HG03066 (cell line): ENCODE data around the gene TRERF1.

Source experiments
- ATAC-seq: cut with Tn5 transposase; IDR thresholded peaks from one replicate; pipeline ENCODE4 v1.9.1; 2021; ENCODE audit warnings: low read depth; ENCODE audit not compliant: unreplicated experiment

TRERF1 gene

GRCh38 chr6:42260396-42260888 lies 191.3 kb downstream of the TRERF1 start:
- no peak for ATAC-seq

DNA sequence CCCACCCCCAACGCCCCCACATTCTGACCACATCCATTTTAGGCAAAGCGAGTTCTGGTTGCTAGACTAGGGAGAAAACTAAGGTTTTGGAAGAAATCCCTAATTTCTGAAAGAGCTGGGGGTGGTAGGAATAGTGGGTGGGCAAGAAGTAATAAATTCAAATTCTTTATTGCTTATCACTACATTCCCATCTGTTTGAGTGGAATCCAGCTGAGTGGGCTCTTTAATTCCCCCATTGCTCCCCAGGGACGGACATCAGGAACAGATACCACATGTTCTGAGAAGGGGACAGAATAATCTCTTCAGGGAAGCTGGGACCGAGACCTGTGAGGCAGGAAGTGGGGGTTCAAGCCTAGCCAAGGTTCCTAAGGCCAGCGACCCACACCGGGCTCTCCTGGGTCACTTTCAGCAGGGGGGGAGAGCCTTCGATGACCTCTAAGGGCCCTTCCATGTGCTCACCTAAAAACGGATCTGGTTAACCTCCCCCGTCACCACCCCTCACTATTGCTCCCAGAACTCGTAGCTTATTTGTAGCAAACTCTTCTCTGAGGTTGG lies 191.8 kb downstream of the TRERF1 start:
- no peak for ATAC-seq

- ATAC-seq = no peak
These were observed 192.4 kb downstream of the TRERF1 start for GRCh38 chr6:42259286-42259685.

- no peak for ATAC-seq
These were observed 194.1 kb downstream of the TRERF1 start for GRCh38 chr6:42257614-42258013.

- ATAC-seq = no peak
These were observed 194.7 kb downstream of the TRERF1 start for GRCh38 chr6:42257063-42257462.

DNA sequence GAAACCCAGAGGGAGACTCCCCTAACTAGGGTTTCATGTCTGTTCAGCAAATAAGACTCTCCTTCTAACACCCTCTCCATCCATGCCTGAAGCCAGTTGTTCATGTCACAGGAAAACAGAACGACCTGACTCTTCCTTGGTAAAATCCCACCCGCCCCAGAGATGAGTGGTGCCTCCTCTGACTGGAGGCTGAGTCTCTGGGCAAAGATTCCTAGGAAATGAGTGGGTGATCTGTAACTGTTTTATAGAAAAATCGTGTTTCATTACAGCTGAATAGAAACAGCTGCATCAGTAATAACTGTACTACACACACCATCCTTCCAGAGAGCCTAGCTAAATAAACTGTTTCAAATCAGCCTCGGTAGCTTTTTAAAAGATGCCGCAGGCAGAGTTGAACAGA lies 196.7 kb downstream of the TRERF1 start:
- ATAC-seq = no peak

- ATAC-seq = no peak
These were observed 197.2 kb downstream of the TRERF1 start for GRCh38 chr6:42254505-42254904.

DNA sequence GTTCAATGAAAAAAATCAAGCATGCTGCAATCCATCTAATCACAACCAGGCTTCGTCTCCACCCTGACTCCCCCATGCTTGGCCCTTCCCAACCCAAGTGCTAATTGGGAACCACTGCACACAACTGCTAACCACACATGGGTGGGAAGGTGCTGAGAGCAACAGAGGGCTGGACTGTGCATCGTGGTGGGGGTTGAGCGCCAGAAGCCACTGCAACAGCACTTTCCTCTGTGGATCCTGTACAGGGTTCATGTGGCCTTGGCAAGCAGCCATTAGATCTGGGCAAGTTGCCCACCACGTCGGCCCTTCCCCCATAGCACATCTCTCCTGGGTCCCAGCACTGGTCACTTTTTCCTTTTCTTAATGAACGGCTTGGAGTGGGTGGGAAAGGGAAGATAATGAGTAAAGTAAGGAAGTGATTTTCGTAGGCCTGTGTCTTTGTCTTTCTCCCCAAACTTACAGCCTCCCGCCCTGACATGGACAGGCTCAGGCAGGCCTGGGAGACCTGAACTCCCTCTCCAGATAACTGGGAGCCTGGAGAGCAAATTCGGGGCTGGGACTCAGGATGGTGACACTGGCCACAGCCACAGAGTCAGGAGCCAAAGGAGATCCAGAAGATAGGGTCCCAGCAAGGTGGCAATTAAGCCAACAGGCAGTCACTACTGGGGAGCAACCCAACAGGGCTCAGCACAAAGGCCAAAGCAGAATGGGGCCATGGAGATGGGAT lies 199.7 kb downstream of the TRERF1 start:
- no peak for ATAC-seq

GRCh38 chr6:42251500-42251899 lies 200.2 kb downstream of the TRERF1 start:
- no peak for ATAC-seq

GRCh38 chr6:42250274-42250931 lies 201.3 kb downstream of the TRERF1 start:
- ATAC-seq = no peak

DNA sequence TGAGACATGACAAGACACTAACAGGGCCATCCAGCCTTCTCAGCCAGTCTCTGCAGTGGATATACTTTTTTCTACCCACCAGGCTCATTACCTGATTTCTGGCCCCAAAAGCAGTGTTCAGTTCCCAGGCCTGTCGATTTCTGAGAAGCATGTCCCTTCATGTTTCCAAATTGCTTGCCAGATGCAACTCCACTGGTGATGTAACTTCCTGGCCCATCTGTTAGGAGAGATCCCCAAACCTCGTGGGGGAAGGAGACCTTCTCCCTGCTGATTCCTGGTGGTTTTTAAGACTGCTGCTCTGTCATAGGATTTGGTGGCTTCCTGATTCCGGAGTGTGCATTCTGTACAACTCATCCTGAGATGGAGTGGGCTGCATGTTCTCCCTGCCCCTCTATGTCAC lies 202.4 kb downstream of the TRERF1 start:
- no peak for ATAC-seq

DNA sequence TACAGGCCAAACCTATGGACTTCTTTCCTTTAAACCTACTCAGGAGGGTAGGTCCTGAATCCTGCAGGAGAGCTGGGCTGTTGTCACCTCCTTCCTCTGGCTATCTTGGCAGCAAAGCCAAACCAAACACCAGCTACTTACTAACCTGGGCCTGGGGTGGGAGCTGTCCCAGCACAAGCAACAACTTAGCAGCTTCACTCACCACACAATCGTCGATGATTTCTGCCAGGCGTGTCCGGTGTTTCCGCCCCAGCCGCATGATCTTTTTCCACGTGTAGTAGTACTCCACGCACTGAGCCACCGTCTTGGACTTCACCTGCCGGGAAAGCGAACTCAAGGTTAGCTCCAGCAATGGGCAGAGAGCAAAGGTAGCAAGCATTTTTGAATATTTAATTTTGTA lies 208.7 kb downstream of the TRERF1 start:
- no peak for ATAC-seq

GRCh38 chr6:42241915-42242314 lies 209.8 kb downstream of the TRERF1 start:
- no peak for ATAC-seq

GRCh38 chr6:42239736-42240375 lies 211.9 kb downstream of the TRERF1 start:
- no peak for ATAC-seq

- no peak for ATAC-seq
These were observed 212.4 kb downstream of the TRERF1 start for GRCh38 chr6:42239333-42239732.

DNA sequence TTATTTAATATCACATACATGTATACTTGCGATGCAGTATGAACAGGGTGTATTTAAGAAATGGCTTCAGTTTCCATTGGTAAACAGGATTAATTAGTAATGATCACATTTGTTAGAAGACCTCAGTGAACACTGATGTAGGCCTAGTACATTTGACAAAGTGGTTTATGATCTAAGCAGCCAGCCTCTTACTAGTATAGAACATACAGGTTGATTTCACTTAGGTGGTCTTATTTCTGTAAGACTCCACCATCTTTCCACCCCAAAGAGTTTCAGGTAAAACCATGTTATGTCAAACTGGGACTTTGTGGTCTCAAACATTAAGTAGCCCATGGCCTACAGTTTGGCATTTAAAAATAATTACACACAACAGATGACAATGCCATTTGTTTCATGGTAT lies 213.9 kb downstream of the TRERF1 start:
- no peak for ATAC-seq

GRCh38 chr6:42236682-42237473 lies 214.8 kb downstream of the TRERF1 start:
- ATAC-seq = no peak

- ATAC-seq = no peak
These were observed 215.7 kb downstream of the TRERF1 start for GRCh38 chr6:42236030-42236429.

- ATAC-seq = no peak
These were observed 219.7 kb downstream of the TRERF1 start for GRCh38 chr6:42232035-42232434.
